SIG-M5 treated with dmso at 0.1 percent for 504 hours (cell line): ENCODE data around the gene MAP1LC3B.

ENCODE experiments used
- DNase-seq: peaks from one replicate; lab custom pipeline; 2025; ENCODE audit not compliant: unreplicated experiment; lab: John Stamatoyannopoulos, UW

Gene MAP1LC3B

DNA sequence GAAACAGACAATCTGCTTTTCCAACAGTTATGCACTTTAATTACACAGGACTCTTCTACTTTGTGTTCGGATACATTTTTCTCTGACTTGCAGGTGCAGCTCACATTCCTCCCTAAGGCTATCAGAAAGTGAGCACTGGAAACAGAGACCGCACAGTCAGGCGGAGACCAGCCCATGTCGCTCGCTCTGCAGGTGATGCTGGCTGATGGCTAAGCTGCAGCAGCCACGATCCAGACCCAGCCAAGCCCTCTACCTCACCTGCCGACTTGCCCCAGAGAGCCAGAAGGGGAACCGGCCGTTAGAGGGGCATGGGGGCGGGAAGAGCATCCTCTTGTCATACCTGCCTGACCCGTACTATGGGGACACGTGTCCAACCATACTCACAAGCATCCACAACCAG, 33.8 kb downstream of the MAP1LC3B start:
- DNase-seq: no peak

GRCh38 chr16:87426423-87427215, 34.5 kb downstream of the MAP1LC3B start:
- DNase-seq: no peak

- no peak for DNase-seq
These were observed 39.8 kb downstream of the MAP1LC3B start for GRCh38 chr16:87431926-87432325.

DNA sequence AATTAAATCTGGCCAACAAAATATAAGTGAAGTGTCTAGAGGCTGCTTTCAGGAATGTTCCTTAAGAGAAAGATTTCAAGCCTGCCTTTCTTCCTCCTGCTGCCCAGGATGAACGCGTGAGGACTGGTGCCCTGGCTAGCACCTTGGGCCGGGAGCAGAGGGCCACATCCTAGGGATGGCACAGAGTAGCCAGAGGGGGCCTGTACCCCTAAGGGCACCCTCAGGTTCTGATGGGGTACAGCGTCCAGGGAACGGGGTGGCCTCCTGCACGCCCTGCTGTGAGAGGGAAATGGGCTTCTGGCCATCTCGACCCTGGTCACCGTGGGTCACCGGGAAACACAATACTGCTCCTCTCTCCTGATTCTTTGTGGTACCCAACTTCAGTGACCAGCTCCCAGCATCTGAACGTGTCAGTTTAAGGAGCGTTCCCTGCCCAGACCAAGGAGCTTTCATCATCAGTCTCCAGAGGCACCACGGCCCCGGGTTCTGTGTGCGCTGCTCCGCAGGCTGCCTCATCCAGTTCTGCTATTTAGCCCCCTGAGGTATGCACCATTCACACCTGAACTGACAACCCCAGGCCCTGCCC, 40.3 kb downstream of the MAP1LC3B start:
- no peak for DNase-seq

- no peak for DNase-seq
These were observed 42.1 kb downstream of the MAP1LC3B start for GRCh38 chr16:87434146-87434667.

GRCh38 chr16:87435372-87436224, 43.5 kb downstream of the MAP1LC3B start:
- DNase-seq: no peak

DNA sequence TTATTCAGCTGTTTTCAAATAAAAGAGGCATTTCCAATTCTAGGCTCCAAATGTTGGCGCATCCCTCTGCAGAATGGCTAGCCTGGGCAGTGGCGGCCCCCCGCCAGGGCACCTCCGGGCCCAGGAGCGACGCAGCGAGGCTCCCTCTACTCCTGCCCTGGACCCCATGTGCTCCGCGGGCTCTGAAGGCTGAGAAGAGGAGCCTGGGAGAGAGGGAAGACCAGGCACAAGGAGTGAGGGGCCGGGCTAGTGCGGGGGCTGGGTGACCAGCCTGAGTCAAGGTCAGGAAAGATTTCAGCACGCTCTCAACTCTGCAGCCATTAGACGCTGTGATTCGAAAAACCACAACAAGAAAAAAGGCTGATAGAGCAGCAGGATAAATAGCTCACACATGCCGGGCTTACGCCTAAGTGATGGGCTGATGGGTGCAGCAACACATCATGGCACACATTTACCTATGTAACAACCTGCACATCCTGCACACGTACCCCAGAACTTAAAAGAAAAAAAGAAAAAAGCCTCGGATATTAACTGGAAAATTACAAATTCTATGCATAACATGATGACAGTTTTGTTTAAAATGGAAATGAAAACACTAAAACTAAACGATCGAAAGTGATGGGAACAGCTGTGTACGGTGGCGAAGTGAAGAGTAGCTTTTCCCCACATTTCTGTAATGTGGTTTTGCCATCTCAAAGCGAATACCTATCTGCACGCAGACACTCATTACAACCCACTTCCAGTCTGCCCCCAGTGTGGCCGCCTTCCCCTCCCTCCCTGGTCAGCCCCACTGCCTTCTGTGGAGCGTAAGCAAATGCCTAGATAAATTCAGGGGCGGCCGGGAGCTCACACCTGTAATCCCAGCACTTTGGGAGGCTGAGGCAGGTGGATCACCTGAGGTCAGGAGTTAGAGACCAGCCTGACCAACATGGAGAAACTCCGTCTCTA, 44.4 kb downstream of the MAP1LC3B start:
- no peak for DNase-seq

- no peak for DNase-seq
These were observed 45.2 kb downstream of the MAP1LC3B start for GRCh38 chr16:87437327-87437726.

GRCh38 chr16:87437911-87438610, 45.9 kb downstream of the MAP1LC3B start:
- no peak for DNase-seq

DNA sequence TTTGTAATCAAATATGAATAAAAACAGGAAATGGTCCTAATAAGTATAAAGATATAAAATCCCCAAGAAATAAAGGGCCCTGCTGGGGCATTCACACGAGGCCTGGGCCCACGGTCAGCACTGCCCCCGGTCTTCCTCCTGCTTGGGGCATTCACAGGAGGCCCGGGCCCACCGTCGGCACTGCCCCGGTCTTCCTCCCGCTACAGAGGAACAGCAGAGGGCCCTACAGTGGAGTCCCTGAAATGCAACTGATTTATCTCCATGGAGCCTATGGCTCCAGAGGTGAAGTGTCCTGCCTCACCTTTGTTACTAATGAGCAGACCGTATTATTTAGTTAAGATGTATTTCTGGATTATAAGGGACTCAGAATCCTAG, 46.5 kb downstream of the MAP1LC3B start:
- no peak for DNase-seq

DNA sequence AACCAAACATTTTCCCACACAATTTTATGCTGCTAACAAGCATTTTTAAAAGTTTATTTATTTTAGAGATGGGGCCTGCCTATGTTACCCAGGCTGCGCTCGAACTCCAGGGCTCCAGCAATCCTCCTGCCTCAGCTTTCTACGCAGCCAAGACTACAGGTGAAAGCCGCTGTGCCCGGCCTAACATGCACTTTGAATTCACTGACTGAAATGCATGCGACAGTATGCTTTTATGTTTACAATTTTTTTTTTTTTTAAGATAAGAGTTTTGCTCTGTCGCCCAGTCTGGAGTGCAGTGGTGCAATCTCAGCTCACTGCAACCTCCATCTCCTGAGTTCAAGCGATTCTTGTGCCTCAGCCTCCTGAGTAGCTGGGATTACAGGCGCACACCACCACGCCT, 47.8 kb downstream of the MAP1LC3B start:
- no peak for DNase-seq

DNA sequence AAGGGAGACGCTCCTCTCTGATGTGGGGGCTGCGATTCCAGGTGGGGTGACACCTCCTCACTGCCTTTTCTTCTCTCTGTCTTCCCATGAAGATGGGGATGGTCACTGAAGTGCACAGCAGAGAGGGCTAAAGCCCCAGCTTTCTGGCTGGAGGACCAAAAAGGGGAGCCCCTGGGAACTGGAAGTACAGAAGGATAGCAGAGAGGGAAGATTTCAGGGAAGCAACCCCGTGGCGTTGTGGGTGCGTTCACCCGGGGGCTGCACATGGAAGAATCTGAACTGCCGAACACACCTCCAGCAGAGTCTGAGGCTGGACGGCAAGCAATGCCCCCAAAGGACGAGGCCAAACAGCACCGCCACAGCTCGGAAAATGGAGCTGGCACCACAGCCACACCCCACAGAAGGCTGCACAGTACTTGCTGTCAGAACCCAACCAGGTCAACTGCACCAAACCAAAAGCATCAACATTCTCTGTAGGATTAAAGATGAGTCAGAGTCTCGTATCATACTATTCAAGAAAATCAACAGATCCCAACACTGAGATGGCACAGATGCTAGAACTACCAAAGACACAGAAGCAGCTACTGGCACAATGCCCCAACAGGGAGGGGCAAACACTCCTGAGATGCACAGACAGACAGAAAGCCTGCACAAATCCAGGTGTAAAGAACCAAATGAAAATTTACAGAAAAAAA, 49.9 kb downstream of the MAP1LC3B start:
- no peak for DNase-seq

DNA sequence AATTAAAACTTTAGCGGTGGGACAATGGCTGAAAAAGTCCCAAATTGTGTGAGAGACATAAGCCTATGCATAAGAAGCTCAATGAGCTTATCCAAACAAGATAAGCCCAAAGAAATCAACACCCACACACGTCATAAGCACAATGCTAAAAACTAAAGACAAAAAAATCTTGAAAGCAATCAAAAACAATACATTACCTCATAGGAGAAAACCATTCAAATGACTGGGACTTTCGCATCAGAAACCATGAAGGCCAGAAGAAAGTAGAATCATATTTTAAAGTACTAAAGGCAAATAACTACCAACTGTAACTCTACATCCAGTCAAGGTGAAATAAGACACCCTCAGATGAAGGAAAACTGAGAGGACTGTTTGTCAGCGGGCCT, 50.4 kb downstream of the MAP1LC3B start:
- no peak for DNase-seq

- no peak for DNase-seq
These were observed 50.9 kb downstream of the MAP1LC3B start for GRCh38 chr16:87443016-87443415.

GRCh38 chr16:87443964-87444363, 51.8 kb downstream of the MAP1LC3B start:
- DNase-seq: no peak

DNA sequence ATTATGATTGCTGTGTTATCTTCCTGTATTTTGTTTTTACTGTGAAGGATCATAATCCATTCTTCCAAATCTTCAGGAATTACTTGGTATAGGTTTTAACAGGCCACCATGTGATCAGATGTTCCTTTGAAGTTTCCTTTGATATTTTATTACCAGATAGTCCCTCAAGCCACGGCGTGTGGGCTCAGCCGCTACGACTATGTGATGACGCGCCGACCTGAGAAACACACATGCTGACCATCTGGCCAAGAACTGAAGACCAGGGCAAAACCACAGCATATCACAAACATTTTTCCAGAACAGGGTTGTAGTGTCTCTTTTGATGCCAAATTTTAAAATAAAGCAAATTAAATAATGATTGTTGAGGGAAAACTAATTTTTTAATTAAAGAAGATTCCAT, 53.4 kb downstream of the MAP1LC3B start:
- DNase-seq: no peak

- DNase-seq: no peak
These were observed 54.3 kb downstream of the MAP1LC3B start for GRCh38 chr16:87446479-87446878.

- no peak for DNase-seq
These were observed 55.2 kb downstream of the MAP1LC3B start for GRCh38 chr16:87447323-87447722.

- DNase-seq: no peak
These were observed 56.7 kb downstream of the MAP1LC3B start for GRCh38 chr16:87448866-87449265.
